ENCODE results near the gene MACROD2. TPM values are rescaled to one million over a fixed set of nuclear protein-coding genes. Genes with fewer than 3 reads are reported as not detected.

Gene MACROD2
- total RNA-seq, 1 experiment from 2014 or later, result 1.4 TPM

- no TSS peak for BruUV-seq (replicated peaks)
- intact Hi-C loops (cut with micrococcal nuclease; ENCODE audit: unreplicated experiment), result no loop called here
- no peak for TF ChIP-seq EZH2 (IDR thresholded peaks at IDR 0.05; ENCODE audit: borderline replicate concordance, low read depth, low read length, poor library complexity, severe bottlenecking)
- TF ChIP-seq CTCF (conservative IDR thresholded peaks at IDR 0.05; ENCODE audit: low read depth, low read length), result no peak
- no peaks in the 10 kb centered on the region for H3K36me3 ChIP-seq (ENCODE audit: insufficient read depth, low read length, poor library complexity, severe bottlenecking)
- POLR2A ChIA-PET (ENCODE audit: low non-redundant PET), result no interaction called here
- H3K9me3 ChIP-seq (ENCODE audit: low read depth, low read length, poor library complexity, severe bottlenecking), result peaks cover 6% of the 10 kb centered on the region
- H3K4me1 ChIP-seq (ENCODE audit: insufficient read depth, low read length, poor library complexity, severe bottlenecking), result no peaks in the 10 kb centered on the region
- H3K27me3 ChIP-seq (replicated peaks; ENCODE audit: insufficient read depth, low read depth, low read length, poor library complexity), result no peaks in the 10 kb centered on the region
- no peak overlapping the region for H3K27ac ChIP-seq (ENCODE audit: low read depth, low read length, poor library complexity, severe bottlenecking)
- no peak for DNase-seq (ENCODE audit: low spot score)
- H3K4me3 ChIP-seq (ENCODE audit: low read depth, low read length, poor library complexity, severe bottlenecking), result no peak overlapping the region
- CTCF ChIA-PET, result no interaction called here
These were observed 1852.8 kb downstream of the MACROD2 start for GRCh38 chr20:15848126-15848525.

DNA sequence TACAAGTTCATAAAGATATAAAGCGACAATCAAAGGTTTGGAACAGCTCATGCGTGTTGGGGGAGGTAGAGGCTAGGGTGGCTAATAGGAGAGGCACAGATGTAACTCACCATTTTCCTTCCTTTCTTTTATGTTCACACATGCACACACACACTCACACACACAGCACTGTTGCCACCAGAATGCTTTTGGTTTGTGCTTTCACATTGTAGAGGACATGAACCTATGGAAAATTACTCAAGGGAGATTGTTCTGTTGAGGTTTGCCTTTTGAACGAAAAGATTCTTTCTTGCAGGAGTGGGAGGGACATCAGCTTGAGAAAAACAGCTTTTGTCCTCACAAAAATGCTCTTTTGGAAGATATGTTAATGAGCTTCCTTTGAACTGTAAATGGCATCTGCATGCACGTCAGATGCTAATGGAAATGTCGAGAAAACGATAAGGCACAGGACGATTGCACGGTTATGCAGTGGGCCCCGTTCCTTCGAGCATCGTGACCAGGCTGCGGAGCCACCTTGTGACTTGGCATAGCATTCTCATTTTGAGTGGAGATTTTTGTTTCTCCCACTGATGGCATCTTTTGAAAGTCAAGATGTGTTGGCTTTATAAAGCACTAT, 1853.8 kb downstream of the MACROD2 start:
- no TSS peak for BruUV-seq (replicated peaks)
- Histone ChIP-seq H3K36me3 (ENCODE audit: insufficient read depth, low read length, poor library complexity, severe bottlenecking) (no peaks in the 10 kb centered on the region), H3K27me3 (replicated peaks; ENCODE audit: insufficient read depth, low read depth, low read length, poor library complexity) (no peaks in the 10 kb centered on the region), H3K27ac (ENCODE audit: low read depth, low read length, poor library complexity, severe bottlenecking) (no peak overlapping the region), H3K9me3 (ENCODE audit: low read depth, low read length, poor library complexity, severe bottlenecking) (peaks cover 6% of the 10 kb centered on the region), H3K4me1 (ENCODE audit: insufficient read depth, low read length, poor library complexity, severe bottlenecking) (no peaks in the 10 kb centered on the region), H3K4me3 (ENCODE audit: low read depth, low read length, poor library complexity, severe bottlenecking) (no peak overlapping the region)
- TF ChIP-seq EZH2 (IDR thresholded peaks at IDR 0.05; ENCODE audit: borderline replicate concordance, low read depth, low read length, poor library complexity, severe bottlenecking) (no peak), CTCF (conservative IDR thresholded peaks at IDR 0.05; ENCODE audit: low read depth, low read length) (no peak)
- ChIA-PET CTCF (no interaction called here), POLR2A (ENCODE audit: low non-redundant PET) (no interaction called here)
- DNase-seq (ENCODE audit: low spot score), result no peak
- intact Hi-C loops (cut with micrococcal nuclease; ENCODE audit: unreplicated experiment), result no loop called here

DNA sequence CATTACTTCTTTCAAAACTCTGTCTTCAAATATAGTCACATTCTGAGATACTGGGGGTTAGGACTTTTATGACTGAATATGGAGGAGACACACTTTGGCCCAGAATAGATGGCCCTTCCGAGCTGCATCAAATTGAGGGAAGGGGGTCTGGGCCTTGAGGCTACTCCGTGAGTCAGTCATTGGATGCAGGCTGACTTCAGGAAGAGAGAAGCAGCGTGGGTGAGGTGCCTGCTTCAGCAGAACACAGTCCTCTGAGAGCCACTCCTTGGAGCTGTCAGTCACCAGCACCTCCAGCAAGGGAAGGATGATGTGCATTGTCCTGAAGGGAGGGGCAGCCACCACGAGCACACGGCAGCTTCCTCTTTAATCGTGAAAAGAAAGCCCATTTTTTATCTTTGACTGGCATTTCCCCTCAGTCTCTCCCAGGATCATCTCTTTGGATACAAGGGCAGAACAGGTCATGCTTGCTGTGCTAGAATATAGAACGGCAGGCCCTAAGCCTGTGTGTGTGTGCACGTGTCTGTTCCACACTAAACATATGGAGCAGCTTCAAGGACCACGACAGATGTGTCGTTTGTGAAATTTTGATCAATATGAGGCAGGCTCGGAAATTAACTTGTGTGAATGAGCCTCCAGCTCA, 1856.4 kb downstream of the MACROD2 start:
- H3K27me3 ChIP-seq (replicated peaks; ENCODE audit: insufficient read depth, low read depth, low read length, poor library complexity), result no peaks in the 10 kb centered on the region
- no TSS peak for BruUV-seq (replicated peaks)
- H3K4me3 ChIP-seq (ENCODE audit: low read depth, low read length, poor library complexity, severe bottlenecking), result no peak overlapping the region
- ChIA-PET CTCF (no interaction called here), POLR2A (ENCODE audit: low non-redundant PET) (no interaction called here)
- intact Hi-C loops (cut with micrococcal nuclease; ENCODE audit: unreplicated experiment), result no loop called here
- no peaks in the 10 kb centered on the region for H3K36me3 ChIP-seq (ENCODE audit: insufficient read depth, low read length, poor library complexity, severe bottlenecking)
- DNase-seq (ENCODE audit: low spot score), result no peak
- TF ChIP-seq EZH2 (IDR thresholded peaks at IDR 0.05; ENCODE audit: borderline replicate concordance, low read depth, low read length, poor library complexity, severe bottlenecking) (no peak), CTCF (conservative IDR thresholded peaks at IDR 0.05; ENCODE audit: low read depth, low read length) (no peak)
- H3K27ac ChIP-seq (ENCODE audit: low read depth, low read length, poor library complexity, severe bottlenecking), result no peak overlapping the region
- peaks cover 15% of the 10 kb centered on the region for H3K9me3 ChIP-seq (ENCODE audit: low read depth, low read length, poor library complexity, severe bottlenecking)
- no peaks in the 10 kb centered on the region for H3K4me1 ChIP-seq (ENCODE audit: insufficient read depth, low read length, poor library complexity, severe bottlenecking)
